Measurements from ENCODE around the gene OR1L8.
"Not testable (repeated sequence)": the region's sequence is repeated elsewhere in the genome, so short reads cannot be mapped to it uniquely, and the experiment has no call there.

The OR1L8 gene

GRCh38 chr9:122583284-122583683, at the start of gene OR1L8:
Gene OR1L8, minus strand, starts transcription at chr9:122583384. Its CDS starts 14,907 bp downstream, at chr9:122568477.
- not testable (repeated sequence) for DNase-seq

- DNase-seq = no peak
Observed at GRCh38 chr9:122619996-122620395, 36.8 kb upstream of the OR1L8 start.

GRCh38 chr9:122614362-122614761, 31.2 kb upstream of the OR1L8 start, which contains the start of gene OR1Q1:
Gene OR1Q1, plus strand, starts transcription at chr9:122614738. Its CDS starts 0 bp downstream, at chr9:122614738.
- DNase-seq = no peak

- no peak for DNase-seq
Observed at GRCh38 chr9:122609804-122610203, 26.6 kb upstream of the OR1L8 start.

GRCh38 chr9:122606587-122606986, 23.4 kb upstream of the OR1L8 start:
- DNase-seq = no peak

GRCh38 chr9:122605691-122606090, 22.5 kb upstream of the OR1L8 start:
- no peak for DNase-seq

- DNase-seq = no peak
Observed at GRCh38 chr9:122580360-122580759, 2.8 kb downstream of the OR1L8 start.

- no peak for DNase-seq
Observed at GRCh38 chr9:122579874-122580273, 3.3 kb downstream of the OR1L8 start.

GRCh38 chr9:122572456-122572855, 10.7 kb downstream of the OR1L8 start:
- no peak for DNase-seq

GRCh38 chr9:122567901-122568300, 15.3 kb downstream of the OR1L8 start:
- DNase-seq = no peak

GRCh38 chr9:122562134-122562760, 20.9 kb downstream of the OR1L8 start:
- no peak for DNase-seq

- no peak for DNase-seq
Observed at GRCh38 chr9:122561446-122561845, 21.7 kb downstream of the OR1L8 start.

- no peak for DNase-seq
Observed at GRCh38 chr9:122552812-122553211, 30.4 kb downstream of the OR1L8 start, which contains the start of gene OR1N2. Gene OR1N2, plus strand, starts transcription at chr9:122553112. Its CDS starts 100 bp downstream, at chr9:122553212.

GRCh38 chr9:122551371-122551770, 31.8 kb downstream of the OR1L8 start:
- DNase-seq = no peak

GRCh38 chr9:122546196-122546595, 37.0 kb downstream of the OR1L8 start:
- DNase-seq = no peak

- DNase-seq = no peak
Observed at GRCh38 chr9:122538757-122539156, 44.4 kb downstream of the OR1L8 start.

- not testable (repeated sequence) for DNase-seq
Observed at GRCh38 chr9:122537066-122537465, 46.1 kb downstream of the OR1L8 start.

GRCh38 chr9:122536134-122536533, 47.0 kb downstream of the OR1L8 start:
- DNase-seq = no peak

GRCh38 chr9:122531157-122531556, 52.0 kb downstream of the OR1L8 start:
- not testable (repeated sequence) for DNase-seq

GRCh38 chr9:122527193-122527592, 56.0 kb downstream of the OR1L8 start, which contains the start of gene OR1N1:
Gene OR1N1, minus strand, starts transcription at chr9:122527293. Its CDS starts 0 bp downstream, at chr9:122527293.
- DNase-seq = no peak

GRCh38 chr9:122526602-122527001, 56.6 kb downstream of the OR1L8 start:
- DNase-seq = no peak

GRCh38 chr9:122519376-122519775, 63.8 kb downstream of the OR1L8 start:
- no peak for DNase-seq

- no peak for DNase-seq
Observed at GRCh38 chr9:122518841-122519240, 64.3 kb downstream of the OR1L8 start, which contains the start of gene OR1J4. Gene OR1J4, plus strand, starts transcription at chr9:122519141. Its CDS starts 0 bp downstream, at chr9:122519141.

- DNase-seq = no peak
Observed at GRCh38 chr9:122518226-122518625, 65.0 kb downstream of the OR1L8 start.
